GM21825 (cell line): Measurements from ENCODE around the gene NDUFC2.
"Not testable (repeated sequence)": the region's sequence is repeated elsewhere in the genome, so short reads cannot be mapped to it uniquely, and the experiment has no call there.

Experiments
- ATAC-seq: cut with Tn5 transposase; IDR thresholded peaks from one replicate; pipeline ENCODE4 v1.9.1; 2021; ENCODE audit warnings: mild to moderate bottlenecking, moderate library complexity; ENCODE audit not compliant: unreplicated experiment

The NDUFC2 gene

DNA sequence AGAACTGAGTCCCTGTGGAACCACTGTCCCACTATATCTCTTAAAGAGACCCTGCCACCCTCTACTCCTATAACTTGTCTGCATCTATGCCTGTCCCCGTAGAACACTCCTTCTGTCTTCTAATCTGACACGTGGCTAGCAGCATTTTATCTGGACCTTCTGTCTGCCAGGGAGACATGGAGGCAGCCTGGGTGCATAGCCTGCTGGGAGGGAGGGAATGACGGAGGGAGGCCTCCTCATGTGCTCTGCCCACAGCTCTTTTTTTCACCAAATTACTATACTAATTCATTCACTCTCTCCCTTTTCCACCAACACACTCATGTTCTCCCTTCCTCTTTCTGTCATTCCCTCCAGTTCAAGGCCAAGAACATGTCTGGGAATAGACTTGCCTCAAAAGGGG lies 23.6 kb downstream of the NDUFC2 start:
- no peak for ATAC-seq

DNA sequence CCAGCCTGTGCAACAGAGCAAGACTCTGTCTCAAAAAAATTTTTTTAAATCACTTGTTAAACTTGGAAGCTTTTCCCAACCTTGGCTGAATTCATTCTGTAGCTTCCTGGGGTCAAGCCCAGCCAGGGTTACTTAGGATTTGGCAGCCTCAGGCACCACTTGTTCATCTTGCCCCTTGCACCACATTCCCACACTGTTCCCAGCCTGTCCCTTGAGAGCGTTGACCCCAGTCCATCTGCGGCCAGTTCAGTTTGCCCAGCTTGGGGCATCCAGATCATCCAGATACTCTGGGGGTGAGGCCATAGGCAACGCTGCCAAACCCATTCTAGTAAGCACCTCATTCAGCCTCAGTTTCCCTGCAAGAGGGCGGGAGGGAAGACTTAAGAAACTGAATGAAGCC lies 24.7 kb downstream of the NDUFC2 start:
- ATAC-seq, result no peak

DNA sequence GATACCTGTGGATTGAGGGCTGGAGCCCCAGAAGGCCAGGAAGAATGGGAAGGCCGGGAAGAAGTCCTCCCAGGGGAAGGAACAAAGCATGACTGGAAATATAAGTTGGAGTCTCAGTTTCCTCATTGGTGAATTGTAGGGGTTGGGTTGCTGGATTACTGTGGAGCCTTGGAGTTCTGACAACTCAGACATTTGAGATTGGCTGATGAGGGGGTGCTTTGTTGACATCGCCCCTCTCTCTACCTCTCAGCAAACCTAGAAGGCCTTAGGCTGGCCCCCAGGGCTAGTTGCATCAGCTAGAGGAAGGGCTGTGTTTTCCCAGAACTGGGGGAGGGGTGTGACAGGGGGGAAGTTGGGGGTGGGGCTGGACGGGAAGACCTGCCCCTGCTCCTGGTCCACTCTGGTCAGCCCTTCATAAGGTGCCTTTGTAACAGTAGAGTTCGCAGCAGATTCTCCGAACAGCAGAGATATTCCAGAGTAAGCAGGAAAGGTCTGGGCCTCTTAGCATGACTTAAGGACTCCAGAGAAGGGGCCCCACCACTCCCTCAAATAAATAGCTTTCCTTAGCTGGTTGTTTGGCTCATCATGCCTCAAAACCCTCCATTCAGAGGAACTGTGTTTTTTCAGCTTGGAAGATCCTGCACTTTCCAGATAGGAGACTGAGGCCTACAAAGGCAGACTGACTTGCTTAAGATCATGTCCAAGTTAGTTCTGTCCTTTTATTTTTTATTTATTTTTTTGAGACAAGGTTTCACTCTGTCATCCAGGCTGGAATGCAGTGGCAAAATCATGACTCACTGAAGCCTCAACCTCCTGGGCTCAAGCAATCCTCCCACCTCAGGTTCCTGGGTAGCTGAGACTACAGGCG lies 28.5 kb downstream of the NDUFC2 start:
- ATAC-seq, result no peak

DNA sequence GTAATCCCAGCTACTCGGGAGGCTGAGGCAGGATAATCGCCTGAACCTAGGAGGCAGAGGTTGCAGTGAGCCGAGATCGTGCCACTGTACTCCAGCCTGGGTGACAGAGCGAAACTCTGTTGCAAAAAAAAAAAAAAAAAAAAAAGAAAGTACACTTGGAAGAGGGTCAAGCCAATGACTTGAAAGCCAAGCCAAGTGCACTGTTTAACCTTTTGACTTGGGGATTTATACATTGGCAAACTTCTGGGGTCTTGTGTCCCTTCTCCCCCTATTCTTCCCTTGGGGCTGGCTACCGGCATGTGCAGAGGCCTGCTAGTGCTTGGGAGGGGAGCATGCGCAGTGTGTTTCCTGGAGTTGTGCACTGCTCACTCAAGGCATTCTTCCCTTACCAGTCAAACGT lies 30.3 kb downstream of the NDUFC2 start:
- ATAC-seq, result no peak

DNA sequence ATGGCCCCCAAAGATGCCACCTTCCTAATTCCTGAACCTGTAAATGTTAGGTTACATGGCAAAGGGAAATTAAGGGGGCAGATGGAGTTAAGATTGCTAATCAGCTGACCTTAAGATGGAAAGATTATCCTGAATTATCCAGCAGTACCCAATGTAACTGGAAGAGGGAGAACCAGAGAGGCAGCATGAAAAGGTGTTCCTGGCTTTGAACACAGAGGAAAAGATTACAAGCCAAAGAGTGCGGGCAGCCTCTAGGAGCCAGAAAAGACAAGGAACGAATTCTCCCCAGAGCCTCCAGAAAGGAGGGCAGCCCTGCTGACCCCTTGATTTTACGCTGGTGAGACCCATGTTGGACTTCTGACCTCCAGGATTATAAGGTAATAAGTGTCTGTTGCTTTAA lies 31.1 kb downstream of the NDUFC2 start:
- ATAC-seq, result no peak

DNA sequence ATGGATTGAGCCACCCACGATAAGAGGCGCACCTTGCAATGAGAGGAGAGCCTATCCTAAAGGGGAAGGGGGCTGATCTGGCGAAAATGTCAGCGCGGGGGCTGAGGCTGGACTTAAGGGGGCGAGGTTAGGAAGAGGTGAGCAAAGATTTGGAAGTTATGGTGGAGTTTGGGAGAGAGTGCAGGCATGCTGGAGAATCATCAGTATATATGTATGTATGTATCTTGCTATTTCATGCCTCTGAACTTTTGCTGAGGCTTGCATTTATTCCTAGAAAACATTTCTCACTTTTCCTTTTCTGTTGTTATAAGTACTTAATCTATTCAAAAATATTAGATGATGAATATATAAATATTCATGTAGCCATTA lies 33.2 kb downstream of the NDUFC2 start:
- ATAC-seq, result peak; percentile 10

DNA sequence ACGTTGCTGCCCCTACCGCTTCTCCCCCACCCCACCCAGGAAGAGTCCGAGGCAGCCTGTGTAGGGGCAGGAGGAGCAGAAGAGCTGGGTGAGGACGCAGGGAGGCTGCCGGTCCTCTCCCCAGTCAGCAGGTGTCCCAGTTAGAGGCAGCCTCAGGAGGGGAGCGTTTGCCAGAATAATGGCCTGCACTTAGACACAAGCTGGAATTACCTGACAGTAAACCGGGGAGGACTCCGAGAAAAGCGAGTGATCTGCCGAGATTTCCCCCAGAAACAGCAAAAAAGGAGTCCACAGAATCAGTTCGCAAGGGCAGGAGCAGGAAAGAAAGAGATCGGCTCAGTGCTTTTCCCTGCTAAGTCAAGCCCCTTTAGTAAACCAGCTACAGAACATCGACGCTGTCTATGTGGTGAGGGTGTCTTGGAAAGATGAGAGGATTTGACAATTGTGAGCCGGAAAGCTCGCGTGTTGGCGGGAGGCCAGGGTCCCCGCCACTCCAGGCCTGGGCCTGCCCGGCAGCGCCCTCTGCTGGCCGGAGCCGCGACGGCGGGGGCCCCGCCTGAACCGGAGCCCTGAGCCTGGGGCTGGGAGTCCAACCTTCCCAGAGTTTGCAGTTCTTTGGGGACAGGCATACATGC lies 33.7 kb downstream of the NDUFC2 start:
- ATAC-seq, result peak; percentile 63

DNA sequence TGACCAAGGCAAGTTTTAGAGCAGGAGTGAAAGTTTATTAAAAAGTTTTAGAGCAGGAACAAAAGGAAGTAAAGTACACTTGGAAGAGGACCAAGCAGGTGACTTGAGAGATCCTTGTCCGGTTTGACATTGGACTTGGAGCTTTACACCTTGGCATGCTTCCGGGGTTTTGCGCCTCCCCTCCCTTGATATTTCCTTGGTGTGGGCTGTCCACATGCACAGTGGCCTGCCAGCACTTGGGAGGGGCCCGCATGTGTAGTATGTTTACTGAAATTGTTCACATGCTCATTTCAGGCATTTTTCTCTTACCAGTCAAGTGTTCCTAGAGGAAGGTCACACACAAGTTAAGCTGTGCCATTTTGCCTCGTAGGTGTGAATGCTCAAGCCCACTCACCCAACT lies 35.0 kb downstream of the NDUFC2 start:
- no peak for ATAC-seq

DNA sequence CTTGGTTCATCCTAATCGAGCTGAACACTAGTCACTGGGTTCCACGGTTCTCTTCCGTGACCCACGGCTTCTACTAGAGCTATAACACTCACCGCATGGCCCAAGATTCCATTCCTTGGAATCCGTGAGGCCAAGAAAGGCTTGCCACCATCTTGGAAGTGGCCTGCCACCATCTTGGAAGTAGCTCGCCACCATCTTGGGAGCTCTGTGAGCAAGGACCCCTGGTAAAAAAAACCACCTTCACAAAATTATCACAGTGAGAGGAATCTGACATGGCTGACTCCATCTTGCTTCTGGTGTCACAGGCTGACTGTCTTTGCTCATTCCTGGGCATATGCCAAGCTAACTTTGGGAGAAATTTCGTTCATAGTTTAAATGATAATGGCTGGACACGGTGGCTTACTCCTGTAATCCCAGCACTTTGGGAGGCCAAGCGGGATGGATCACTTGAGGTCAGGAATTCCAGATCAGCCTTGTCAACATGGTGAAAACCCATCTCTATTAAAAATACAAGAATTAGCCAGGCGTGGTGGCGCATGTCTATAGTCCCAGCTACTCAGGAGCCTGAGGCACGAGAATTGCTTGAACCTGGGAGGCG lies 37.7 kb downstream of the NDUFC2 start:
- no peak for ATAC-seq

DNA sequence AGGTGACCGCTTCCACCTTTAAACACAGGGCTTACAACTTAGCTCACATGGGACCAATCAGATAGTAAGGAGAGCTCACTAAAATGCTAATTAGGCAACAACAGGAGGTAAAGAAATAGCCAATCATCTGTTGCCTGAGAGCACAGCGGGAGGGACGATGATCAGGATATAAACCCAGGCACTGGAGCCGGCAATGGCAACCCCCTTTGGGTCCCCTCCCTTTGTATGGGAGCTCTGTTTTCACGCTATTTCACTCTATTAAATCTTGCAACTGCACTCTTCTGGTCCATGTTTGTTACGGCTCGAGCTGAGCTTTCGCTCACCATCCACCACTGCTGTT lies 38.3 kb downstream of the NDUFC2 start:
- ATAC-seq, result not testable (repeated sequence)

DNA sequence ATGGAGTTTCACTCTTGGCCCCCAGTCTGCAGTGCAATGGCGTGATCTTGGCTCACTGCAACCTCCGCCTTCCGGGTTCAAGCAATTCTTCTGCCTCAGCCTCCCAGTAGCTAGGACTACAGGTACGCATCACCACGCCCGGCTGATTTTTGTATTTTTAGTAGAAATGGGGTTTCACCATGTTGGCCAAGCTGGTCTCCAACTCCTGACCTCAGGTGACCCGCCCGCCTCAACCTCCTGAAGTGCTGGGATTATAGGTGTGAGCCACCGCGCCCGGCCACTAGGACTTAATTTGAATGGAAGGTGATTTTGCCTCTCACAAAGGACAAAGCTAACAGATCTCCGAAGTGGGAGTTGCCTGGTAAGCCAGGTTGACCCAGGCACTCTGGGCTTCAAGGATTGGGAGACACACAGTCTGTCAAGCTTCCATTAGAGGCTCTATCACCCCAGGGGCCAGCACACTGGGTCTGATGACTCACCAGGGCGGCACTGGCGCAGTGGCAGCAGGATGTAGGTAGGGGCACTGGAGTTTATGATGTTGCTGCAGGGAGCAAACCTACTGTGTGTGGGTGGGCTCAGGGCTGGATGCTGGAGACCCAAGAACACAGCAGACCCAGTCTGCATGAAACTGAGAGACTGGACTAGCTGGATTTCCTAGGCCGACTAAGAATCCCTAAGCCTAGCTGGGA lies 38.8 kb downstream of the NDUFC2 start:
- no peak for ATAC-seq

DNA sequence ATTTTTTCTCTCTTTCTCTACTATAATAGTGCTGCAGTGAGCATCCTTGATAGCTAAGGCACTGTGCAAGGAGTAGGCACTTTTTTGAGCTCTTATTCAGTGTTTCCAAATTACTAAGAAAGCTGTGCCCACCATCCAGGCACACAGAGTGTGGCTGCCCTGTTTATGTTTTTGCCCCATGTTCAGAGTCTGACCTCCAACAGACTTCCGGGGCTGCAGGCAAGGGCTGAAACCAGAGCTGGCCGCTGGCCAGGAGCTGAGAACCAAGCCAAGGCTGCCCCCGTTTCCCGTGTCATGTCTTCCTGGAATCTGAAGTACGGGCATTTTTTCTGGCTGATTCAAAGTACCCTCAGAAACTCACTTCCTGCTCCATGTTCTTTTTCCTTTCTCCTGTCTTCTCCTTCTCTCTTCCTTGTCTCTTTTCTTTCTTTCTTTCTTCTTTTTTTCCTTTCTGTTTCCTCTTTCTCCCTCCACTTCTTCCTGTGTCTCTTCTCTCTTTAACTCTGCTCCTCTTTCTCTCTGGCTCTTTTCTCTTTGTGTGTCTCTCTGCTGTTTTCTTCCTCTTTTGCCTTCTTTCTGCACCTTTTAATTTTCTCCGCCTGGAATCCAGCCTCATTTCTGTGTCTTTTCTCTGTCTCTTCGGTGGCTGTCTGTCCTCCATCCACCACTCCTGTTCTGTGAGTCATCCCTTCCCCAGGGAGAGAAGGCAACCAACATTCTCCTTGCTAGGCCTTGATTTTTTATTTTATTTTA lies 39.6 kb downstream of the NDUFC2 start:
- ATAC-seq, result peak; percentile 73

DNA sequence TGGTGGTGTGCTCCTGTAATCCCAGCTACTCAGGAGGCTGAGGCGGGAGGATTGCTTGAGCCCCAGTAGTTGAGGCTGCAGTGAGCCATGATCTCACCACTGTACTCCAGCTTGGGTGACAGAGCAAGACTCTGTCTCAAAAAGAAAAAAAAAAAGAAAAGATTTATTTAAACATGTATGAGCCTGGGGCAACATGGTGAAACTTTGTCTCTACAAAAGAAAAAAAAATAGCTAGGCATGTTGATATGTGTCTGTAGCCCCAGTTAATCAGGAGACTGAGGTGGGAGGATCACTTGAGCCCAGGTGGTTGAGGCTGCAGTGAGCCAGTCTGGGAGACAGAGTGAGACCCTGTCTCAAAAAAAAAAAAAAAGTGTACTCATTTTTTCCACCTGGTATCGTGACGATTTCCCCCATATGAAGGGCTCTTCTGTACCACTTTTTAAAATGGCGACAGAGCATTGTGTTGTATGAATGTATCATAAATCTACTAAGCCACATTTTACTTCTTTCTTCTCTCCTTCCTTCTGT lies 40.2 kb downstream of the NDUFC2 start:
- peak; percentile 6 for ATAC-seq

DNA sequence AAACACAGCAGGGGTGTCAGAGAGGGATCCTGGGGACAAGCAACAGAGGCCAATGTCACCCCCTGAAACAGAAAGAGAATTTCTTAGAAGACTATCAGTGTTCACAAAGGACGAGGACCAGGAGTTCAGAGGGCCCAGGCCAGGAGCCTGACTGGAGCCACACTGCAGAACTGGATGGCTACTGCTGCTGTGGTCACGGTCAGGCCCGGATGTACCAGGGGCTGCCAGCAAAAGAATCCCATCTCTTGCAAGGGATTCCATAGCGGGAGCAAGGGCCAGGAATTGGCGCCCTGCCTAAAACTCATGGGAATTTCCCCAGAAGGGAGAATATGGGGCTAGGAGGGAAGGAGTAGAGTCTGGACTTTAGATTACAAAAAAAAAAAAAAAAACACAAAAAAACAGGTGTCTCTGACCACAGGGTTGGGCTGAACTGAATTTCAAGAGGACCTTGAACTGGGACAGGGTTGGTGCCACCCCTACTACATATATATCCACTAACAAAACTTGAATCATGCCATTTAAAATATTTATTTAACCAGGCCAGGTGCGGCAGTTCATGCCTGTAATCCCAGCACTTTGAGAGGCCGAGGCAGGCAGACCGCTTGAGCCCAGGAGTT lies 40.9 kb downstream of the NDUFC2 start:
- ATAC-seq, result no peak

DNA sequence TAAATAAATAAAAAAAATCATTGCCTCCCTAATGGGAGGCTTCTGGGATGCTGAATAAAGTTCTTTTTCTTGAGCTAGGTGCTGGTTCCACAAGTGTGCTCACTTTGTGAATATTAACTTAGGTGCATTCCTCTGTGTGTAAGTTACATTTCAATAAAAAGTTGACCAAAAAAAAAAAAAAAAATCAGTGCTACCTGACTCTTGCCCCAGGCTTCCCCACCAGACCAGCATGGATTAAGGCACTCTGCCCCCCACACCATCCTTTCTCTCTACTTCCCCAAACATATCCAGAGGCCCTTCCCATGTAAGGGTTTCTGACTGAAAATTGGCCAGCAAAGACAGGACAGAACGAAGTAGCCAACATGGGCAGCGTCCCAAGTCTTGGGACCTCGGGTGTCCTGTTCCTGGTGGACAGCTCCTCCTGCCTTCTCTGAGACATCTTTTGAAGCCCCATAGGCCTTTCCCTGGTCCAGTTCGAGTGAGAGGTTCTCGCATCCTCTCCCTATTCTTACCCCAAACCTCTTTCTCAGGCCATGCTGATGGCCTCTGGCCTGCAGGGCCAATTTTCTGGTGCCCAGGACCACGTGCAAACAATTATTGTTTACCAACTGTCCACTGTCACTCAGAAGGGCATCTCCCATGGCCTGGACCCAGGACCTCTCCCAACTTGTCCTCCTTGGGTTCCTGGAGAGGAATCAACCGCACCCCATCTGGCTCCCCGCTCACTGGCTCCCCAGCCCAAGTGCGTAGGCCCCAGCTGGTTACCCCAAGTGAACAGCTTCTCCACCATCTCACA lies 41.6 kb downstream of the NDUFC2 start:
- no peak for ATAC-seq

DNA sequence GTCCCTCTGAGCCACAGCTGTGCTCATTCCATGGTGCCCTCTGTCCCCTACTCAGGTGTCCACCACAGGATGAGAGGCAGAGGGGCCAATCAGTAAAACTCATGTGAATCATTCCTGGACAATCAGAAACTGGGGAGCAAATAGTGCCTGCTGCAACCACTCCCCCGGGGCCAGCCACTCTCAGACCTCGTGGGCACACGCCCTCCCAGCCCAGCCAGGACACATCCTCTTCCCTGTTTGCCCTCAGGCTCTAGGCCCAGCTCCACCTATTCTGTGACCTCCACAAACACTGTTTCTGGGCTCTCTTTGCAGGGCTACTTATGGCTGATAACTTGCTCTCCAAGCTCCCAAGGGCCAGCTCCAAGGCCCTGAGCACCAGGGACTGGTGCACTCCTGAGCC lies 42.6 kb downstream of the NDUFC2 start:
- no peak for ATAC-seq

DNA sequence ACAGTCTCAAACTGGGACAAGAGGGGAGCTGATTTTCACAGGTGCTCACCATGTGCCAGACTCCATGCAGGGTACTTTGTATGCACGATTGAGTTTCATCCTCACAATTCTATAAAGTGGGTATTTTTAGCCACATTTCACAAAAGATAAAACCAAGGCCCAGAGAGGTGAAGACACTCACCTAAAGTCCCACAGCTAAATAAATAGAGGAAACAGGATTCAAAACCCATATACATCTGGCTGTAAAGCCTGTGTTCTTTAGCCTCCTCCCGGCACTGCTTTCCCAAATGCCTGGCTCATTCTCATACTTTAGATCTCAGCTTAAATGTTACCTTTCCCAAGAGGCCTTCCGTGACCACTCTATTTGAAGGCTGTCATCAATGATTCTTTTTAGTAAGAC lies 43.3 kb downstream of the NDUFC2 start:
- no peak for ATAC-seq

DNA sequence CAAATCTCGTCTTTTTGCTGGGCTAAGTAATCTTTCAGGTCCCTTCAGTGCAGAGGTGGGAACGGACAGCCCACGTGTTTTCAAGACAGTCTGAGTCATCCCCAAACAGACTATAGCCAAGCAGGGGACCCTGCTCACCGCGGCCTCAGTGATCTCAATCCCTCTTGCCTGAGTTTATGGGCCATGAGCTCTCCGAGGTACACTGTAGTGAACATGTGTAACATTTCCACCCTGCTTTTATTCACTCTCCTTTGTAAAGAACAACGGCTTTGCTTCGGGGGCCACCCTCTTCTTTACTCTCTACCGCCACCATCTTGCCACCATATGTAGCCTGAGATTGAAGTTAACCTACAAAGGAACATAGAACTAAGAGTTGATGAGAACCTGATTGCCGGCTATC lies 45.0 kb downstream of the NDUFC2 start:
- ATAC-seq, result no peak

DNA sequence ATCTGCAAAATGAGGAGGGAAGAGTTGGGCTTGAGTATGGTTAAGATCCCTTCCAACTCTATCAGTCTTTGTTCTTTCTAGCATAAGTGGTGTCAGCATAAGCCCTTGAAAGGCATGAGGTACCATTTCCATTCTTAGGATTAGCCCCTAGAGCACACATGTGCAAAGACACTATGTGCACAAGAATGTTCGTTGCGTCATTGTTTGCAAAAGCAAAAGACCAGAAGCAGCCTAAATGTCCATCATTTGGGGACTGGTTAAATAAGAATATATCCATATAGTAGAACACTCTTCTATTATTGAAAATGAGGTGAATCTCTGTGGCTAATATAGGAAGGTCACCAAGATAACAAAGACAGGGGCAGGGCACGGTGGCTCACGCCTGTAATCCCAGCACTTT lies 46.6 kb downstream of the NDUFC2 start:
- ATAC-seq, result no peak

DNA sequence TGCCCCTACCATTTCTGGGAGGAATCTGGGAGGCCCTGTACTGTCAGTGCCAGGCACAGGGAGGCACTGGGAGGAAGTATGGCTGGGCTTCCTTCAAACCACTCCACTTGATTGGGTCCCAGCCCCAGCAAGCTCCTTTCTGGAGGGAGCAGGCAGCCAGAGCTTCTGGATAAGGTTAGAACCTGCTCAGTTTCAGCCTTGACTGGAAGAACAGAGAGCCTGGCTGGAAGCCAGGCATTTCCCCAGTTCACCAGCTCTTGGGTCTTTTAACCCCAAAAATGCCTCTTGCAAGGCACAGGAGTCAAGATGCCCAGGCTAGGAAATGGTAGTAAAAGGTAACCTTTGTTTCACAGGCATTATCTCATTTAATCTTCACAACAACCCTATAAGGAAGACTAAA lies 47.6 kb downstream of the NDUFC2 start:
- ATAC-seq, result no peak
